ENCODE results near the gene SHISAL2A. TPM values are rescaled to one million over a fixed set of nuclear protein-coding genes. Genes with fewer than 3 reads are reported as not detected.

Gene SHISAL2A
- total and polyA plus RNA-seq, 4 donors = 0.14 to 0.33 (median 0.22) TPM; not detected in 1

- H3K27ac ChIP-seq (ENCODE audit: low read depth in 1 of 2, low read length in 2 of 2) = no peak overlapping the region
- H3K9me3 ChIP-seq (ENCODE audit: control insufficient read depth in 4 of 4, low read length in 3 of 4) = no peaks in the 10 kb centered on the region
- H3K36me3 ChIP-seq (ENCODE audit: control insufficient read depth in 4 of 4, insufficient read depth in 3 of 4, low read depth in 1 of 4, low read length in 3 of 4) = no peaks in the 10 kb centered on the region
- no peak for DNase-seq (ENCODE audit: low spot score)
- no peak for TF ChIP-seq FOXA2 (IDR thresholded peaks at IDR 0.05)
- no peak for TF ChIP-seq RXRA (IDR thresholded peaks at IDR 0.05)
- TF ChIP-seq HNF4A (conservative IDR thresholded peaks at IDR 0.05) = no peak
- TF ChIP-seq ATF3 (IDR thresholded peaks at IDR 0.05) = no peak
- TF ChIP-seq MAX (IDR thresholded peaks at IDR 0.05) = no peak
- TF ChIP-seq RAD21 (IDR thresholded peaks at IDR 0.05) = no peak
- no peak for TF ChIP-seq FOXA1 (IDR thresholded peaks at IDR 0.05)
- no peak for TF ChIP-seq YY1 (IDR thresholded peaks at IDR 0.05)
- no peak for TF ChIP-seq SP1 (IDR thresholded peaks at IDR 0.05)
- no peak for TF ChIP-seq HNF4G (IDR thresholded peaks at IDR 0.05)
- no peak for TF ChIP-seq NR2F2 (IDR thresholded peaks at IDR 0.05)
- no peak for TF ChIP-seq GABPA (IDR thresholded peaks at IDR 0.05 in 1 of 2, conservative IDR thresholded peaks at IDR 0.05 in 1 of 2)
- TF ChIP-seq REST (IDR thresholded peaks at IDR 0.05) = no peak
- TF ChIP-seq TAF1 (conservative IDR thresholded peaks at IDR 0.05) = no peak
- no peak for TF ChIP-seq ZBTB33 (IDR thresholded peaks at IDR 0.05)
- no peak for TF ChIP-seq JUND (IDR thresholded peaks at IDR 0.05)
- TF ChIP-seq EGR1 (IDR thresholded peaks at IDR 0.05; ENCODE audit: low read depth in 2 of 2) = no peak
- TF ChIP-seq CTCF (IDR thresholded peaks at IDR 0.05; ENCODE audit: low read depth, low read length, missing input control) = no peak
- no peak overlapping the region for H3K4me3 ChIP-seq (ENCODE audit: low read depth in 1 of 3, low read length in 3 of 3)
- H3K4me1 ChIP-seq (ENCODE audit: control insufficient read depth in 4 of 4, insufficient read depth in 4 of 4, low read length in 3 of 4) = no peaks in the 10 kb centered on the region
- no peaks in the 10 kb centered on the region for H3K27me3 ChIP-seq (ENCODE audit: control insufficient read depth in 4 of 4, insufficient read depth in 4 of 4, low read length in 3 of 4)
- H3K9ac ChIP-seq (ENCODE audit: low read depth in 1 of 2, low read length in 2 of 2) = no peak overlapping the region
Measured at GRCh38 chr1:52588027-52588426, 44.9 kb upstream of the SHISAL2A start.

Data from liver (tissue), 9 donors.